Epidermal melanocyte (primary cell): ENCODE data around the gene SLCO3A1.

Source experiments
- DNase-seq: peaks from one replicate; pipeline ENCODE4 v3.0.0; 2011; ENCODE audit warnings: low spot score; ENCODE audit not compliant: insufficient read length

SLCO3A1 gene

DNA sequence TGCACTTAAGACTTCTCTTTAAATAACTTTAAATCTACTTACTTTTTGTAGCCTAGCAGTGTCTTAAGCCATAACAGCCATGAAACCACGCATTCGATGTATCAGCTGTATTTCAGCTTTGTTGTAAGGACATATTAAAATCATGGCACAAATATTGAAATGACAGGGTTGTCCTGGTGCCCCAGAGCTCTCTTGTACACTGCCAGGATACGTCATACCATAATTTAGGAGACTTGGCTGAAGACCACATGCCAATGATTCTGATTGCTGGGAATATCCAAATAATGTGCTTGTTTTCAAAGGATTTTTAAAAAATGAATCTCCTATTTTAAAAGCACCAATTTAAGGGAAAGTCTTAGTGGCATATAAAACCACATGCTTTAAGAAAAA is 265.4 kb downstream of the SLCO3A1 start:
- no peak for DNase-seq

DNA sequence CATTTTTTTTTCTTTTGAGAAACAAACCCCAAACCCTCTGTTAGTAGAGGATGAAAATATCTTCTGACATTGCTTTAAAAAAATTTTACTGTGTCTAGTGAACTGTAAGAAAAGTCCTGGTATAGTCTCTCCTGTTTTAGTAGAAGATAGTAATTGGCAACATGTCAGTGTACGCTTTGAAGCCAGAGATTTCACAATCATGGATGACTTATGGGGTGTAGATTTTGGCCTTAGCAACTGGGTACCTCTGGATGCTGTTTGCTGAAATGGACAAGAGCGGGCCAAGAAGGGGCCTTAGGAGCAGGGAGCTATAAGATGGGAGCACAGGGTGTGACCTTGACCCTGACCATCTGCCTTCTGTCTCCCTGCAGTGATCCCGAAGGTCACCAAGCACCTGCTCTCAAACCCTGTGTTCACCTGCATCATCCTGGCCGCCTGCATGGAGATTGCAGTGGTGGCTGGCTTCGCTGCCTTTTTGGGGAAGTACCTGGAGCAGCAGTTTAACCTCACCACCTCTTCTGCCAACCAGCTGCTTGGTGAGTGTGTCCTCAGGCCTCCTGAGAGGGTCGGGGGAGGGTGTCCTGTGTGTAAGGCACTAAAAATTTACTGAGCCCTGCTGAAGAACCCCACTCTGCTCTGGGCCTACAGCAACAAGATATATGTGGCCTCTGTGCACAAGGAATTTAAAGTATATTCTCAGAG is 266.7 kb downstream of the SLCO3A1 start:
- no peak for DNase-seq

DNA sequence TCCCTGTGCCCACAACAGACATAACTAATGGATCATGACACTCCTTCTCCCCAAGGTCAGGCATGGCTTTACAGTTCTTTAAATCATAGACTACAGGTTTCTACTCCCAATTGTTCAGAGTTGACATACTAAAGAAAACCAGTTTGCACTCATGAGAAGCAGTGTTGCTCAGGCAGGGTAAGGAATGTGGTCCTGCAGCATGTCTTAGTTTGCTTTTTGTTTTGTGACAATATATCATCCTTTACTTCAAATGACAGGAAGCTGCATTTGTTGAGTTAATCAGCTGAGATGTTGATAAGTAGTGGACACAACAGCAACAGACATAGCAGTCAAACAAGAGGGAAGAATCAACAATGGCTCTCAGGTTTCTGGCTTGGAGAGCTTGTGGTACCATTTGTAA is 267.5 kb downstream of the SLCO3A1 start:
- no peak for DNase-seq

DNA sequence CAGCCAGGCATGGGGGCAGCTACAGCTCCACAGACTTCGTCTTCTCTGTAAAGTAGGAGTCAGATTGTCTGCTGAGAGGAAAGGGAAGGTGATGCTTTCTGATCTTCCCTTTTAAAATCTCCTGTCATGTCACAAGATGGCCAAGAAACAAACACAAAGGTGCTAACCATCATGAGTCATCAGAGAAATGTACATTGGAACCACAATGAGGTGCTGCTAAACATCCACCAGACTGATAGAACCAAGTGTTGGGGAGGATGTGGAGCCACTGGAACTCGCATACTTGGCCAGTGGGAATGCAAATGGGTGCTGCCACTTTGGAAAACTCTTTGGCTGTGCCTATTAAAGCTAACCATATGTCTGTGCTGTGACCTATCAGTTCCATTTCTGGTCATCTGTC is 268.8 kb downstream of the SLCO3A1 start:
- no peak for DNase-seq

DNA sequence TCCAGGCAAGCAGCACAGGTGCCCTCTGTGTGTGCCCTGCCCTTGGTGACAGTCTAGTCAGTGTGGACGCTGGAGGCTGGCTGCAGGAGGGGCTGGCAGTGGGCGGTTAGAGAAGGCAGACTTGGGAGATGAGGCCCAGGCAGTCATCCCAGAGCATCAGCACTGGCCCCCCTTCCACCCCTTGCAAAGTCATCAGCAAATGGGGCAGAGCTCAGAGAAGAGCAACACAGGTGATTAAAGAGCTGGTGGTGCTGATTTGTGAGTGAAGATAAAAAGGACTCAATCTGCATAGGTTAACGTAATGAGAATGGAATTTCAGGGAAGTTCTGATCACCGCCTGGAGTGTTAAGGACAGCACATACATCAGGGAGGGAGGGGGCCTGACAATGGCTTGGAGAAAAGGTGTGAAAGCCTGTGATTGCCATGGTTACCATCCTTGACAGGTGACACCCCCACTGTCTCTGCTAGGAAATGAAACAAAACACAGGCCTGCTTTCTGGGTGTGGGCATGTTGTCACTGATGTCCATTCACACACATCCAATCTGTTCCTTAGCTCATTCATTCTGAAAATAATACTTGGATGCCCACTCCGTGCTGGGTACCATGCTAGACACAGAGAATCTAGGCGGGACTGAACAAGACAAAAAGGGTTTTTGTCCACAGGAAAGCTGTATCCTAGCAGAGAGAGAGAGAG is 270.6 kb downstream of the SLCO3A1 start:
- DNase-seq, result no peak

DNA sequence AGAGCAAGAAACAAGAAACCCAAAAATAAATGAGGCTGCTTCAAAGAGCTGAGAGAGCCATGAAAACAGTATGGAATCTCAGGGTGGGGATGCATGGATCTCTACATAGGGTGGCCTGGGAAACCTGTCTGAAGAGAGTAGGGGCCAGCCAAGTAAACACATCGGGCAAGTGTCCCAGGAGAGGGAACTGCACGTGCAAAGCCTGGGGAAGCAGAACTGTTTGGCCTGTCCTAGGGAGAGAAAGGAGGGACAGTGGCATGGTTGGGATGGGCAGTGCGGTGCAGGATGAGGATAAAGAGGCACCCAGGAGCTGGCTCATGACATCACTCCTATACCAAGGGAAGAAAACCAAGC is 271.1 kb downstream of the SLCO3A1 start:
- DNase-seq, result no peak

DNA sequence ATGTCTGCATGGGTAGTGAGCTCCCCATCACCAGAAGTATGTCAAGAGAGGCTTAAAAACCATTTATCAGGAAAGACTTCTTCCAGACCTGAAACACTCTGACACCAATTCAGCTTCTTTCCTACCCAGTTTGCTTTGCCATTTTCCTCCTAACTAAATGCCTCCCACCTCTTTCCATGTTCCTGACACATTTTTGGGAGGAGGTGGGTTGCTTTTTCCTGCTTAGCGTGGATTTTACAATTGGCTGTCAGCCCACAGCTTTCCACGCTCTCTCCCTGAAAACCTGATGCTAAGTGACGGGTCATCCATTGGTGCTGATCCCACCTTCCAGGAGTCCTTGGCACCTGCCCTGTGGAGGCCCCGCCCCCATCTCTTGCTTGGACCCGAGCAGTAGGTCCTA is 275.3 kb downstream of the SLCO3A1 start:
- no peak for DNase-seq

DNA sequence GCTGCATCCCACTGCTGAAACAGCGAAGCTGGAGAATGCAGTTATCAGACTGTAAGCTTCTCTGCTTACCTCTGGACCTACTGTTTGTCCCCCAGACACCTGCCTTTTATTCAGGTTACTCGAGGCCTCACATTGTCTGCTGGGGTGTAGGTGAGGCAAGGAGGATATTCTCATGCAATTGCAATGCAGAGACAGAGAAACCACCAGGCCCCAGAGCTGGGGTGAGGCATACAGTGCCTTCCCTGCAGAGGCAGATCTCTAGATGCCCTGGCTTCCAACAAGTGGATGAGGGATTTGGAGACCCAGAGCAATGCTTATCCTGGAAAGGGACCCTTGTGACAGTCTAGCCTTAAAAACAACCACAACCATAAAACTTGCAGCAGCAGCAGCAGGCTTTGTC is 276.7 kb downstream of the SLCO3A1 start:
- no peak for DNase-seq

DNA sequence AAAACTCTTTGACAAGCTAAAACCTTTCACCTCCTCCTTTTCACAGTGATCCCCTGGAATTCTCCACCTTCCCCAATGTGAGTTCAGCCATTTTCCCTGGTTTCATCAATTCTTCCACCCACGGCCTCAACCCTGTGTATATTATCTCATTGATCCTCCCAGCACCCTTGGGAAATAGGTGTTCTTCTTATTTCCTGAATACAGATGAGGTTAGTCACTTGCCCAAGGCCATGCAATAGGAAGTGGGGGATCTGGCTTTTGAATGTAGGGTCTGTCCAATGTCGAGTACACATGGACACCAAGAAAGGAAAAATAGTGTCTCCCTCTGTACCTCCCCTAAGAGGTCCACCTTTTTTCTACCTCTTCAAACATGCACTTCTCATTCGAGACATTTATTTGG is 277.4 kb downstream of the SLCO3A1 start:
- DNase-seq, result no peak

DNA sequence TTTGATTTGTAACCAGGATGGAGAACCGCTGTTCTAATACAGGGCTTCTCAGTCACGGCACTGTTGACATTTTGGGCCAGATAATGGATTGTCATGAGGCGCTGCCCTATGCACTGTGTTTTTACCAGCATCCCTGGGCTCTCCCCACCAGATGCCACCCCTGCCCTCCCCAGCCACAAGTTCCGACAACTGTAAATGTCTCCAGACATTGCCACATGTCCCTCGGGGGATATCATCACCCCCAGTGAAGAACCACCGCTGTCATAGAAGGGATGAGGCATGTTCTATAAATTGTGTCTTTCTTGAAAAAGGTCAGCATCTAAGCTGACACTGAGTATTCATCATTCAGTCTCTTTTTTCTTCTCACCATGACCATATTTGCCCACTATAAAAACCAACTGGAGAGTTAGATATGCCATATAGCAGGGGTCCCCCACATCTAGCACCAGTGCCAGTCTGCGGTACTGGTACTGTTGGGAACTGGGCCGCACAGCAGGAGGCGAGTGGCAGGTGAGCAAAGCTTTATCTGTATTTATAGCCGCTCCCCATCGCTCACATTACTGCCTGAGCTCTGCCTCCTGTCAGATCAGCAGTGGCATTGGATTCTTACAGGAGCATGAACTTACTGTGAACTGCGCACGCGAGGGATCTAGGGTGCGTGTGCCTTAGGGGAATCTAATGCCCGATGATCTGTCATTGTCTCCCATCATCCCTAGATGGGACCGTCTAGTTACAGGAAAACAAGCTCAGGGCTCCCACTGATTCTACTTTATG is 279.7 kb downstream of the SLCO3A1 start:
- no peak for DNase-seq

DNA sequence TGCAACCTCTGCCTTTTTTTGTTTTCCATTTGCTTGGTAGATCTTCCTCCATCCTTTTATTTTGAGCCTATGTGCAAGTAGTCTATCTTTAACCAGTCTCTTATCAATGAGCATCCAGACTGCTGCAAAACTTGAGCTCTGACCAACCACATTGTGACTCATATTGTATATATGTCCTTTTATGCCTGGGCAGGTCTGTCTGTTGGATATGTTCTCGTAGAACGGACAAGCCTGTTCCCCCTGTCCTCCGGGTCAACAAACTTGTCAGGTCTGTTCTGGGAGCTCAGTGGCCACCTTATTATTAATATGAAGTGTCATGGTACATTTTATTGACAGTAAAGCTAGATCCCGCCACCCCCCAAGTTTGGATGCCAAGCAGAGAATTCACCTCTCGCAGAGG is 287.3 kb downstream of the SLCO3A1 start:
- DNase-seq, result no peak

DNA sequence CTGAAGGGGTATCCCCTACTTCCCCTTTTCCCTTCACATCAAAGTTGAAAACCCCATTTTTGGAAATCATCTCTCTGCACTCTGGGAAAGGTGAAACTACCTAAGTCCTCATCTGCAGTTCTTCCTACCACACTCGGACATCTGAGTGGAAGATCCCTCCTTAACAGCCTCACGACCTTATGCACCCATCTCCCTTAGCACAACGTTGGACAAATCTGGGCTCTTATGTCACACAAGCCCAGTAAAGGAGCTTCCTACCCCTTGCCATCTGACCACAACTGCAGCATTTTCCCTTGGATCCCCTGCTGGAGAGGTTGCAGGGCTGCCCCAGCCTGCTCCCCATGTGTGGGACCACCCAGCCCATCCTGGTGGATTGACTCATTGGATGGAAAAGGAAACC is 288.1 kb downstream of the SLCO3A1 start:
- no peak for DNase-seq

DNA sequence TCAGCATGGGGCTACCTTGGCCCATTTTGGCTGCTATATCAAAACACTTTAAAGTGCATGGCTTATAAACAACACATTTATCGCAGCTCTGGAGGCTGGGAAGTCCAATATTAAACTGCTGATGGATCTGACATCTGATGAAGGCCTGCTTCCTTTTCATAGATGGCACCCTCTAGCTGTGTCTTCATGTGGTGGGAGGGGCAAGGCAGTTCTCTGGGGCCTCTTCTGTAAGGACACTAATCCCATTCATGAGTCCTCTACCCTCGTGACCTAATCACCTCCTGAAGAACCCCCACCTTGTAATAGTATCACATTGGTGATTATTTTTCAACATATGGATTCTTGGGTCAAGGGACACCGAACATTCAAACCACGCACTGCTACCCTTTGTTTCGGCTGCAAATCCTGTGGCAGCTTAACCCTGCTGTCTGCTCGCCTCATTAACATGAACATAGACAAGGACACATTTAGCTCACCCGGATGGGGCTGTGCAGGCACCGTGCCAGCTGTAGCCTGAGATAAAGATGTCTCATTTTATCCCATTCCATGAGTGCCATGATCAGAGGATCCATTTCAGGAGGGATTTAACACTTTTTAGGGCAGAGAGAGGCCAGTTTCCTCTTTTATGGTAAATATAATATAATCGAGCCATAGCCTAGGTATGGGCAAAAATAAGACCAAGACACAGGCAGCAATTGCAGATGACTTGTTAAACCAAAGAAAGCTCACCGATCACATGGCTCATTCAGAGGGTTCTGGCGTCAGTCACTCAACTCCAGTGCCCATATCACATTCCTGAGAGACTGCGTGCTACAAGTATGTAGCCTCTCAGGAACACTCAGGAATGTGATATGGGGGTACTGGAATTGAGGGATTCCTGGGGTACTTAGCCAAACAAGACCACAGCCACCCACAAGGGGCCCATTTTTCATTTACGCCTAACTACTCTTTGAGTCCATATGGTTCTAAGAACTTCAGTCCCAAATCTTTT is 289.0 kb downstream of the SLCO3A1 start:
- no peak for DNase-seq

DNA sequence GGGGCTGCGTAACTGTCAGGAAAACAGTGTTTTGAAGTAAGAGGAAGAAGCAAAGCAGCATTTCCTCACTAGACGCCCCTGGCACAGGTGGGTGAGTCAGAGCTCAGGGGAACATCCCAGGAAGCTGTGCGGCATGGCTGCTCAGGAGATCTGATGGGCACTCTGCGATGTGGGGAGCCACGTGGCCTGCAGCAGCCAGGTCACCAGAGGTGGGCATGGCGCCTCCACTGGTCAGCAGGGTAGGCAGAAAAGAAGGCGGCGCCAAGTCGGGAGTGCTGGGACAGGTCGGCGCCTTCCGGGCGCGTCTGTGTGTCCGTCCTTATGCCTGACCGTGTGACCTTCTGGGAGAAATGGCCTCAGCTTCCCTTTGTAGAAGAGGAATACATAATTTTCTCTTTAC is 290.3 kb downstream of the SLCO3A1 start:
- no peak for DNase-seq

DNA sequence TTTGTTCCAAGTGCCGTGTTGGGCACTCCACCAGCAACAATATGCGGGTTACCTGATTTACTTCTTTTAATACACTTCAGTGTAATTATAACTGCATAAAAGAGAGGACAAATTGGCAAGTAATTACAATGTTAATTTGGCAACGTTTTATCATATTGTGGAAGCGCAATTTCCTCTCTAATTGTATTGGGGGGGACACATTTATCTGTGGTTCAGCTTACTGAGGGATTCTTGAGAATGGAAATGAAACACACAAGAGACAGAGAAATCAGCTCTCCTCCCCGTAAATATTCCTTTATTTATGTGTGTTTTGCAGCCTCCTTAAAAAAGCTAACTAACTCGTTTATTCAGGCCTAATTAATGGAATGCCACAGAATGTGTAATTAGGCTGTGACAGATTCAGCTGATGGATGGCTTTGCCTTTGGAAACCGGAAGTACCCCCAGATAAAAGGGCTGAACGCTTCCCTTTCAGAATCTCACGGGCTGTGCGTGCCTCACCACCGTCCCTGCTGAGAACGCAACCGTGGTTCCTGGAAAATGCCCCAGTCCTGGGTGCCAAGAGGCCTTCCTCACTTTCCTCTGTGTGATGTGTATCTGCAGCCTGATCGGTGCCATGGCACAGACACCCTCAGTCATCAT is 293.1 kb downstream of the SLCO3A1 start:
- DNase-seq, result no peak

DNA sequence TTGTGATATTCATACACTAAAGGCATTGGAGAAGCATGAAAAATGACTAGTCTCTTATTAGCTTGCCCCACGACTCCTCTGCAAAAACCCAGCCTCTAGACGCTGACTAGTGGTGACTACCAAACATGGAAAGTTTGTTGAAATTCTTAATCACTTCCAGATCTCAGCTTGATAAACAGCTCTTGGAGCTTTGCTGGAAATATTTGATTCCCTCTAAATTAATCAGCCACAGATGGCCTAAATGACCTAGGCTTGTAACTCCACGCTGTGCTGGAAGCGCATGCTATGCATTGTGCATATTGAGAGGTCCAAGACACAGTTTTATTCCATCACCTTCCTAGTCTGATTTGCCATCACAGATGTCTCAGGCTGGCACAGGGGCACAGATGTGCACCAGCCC is 295.5 kb downstream of the SLCO3A1 start:
- DNase-seq, result no peak

DNA sequence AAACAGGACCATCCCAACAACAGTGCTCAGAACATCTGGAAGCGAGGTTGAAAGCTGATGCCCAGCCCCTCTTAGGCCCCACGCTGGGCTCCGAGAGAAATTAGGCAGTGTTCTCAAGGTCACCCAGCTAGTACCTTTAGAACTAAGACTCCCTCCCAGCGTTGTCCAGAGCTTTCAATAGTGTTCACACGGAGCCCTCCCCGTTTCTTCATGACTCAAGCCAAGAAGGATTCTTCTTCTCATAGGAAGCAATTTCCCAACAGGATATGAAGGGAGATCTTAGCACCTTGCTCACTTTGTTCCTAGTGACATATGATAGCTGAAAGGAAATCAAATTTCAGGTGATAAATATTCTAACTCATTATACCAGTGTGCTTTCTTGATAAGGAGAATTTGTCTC is 296.0 kb downstream of the SLCO3A1 start:
- no peak for DNase-seq

DNA sequence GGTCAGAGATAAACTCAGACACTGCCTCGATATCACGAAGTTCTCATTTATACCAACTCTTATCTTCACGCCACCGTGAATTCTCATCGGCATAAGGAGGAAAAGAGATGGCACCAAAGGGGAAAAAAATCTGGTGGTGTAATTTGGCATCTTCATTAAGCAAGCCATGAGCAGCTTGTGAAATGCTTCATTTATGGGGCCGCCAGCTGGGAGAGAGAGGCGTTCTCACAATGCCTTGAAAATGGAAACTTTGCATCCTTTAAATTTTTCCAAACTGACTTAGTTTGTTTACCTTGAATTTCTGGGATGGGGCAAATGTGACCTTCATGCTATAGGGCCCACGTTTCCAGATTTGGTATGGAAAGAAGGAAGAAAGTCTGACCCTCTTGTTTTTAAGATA is 297.7 kb downstream of the SLCO3A1 start:
- no peak for DNase-seq

DNA sequence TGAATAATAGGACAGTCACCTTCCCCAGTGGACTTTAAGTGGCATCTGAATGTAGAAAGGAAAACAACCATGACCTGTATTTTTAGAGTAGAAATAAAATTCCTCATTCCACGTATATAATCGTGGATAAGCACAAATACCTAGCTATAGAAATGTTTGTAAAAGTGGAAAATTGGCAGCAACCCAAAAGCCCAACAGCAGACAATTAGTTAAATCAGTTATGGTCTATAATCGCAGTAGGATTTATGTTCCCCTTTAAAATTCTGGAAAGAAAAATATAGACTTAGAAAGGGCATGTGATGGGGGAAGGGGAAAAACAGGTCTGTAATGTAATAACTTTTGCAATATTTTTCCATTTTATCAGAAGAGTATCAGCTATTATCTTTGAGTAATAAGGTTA is 298.2 kb downstream of the SLCO3A1 start:
- no peak for DNase-seq

DNA sequence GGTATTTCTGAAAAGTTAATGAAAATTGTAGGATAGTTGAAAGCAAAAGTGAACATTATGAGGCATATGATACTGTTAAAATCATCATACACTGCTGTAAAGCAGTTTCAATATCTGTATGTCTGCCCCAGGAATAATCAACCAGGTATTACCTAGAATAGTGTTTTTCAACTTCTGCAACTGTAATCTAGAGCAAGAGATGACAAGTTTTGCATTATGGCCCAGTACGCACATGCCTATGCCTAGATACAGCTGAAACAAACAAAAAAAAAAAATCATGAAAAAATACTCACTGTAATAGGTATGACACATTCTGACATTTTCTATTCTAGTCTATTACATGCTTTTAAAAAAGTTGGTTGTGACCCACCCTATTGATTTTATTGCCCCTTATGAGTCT is 299.5 kb downstream of the SLCO3A1 start:
- DNase-seq, result no peak

DNA sequence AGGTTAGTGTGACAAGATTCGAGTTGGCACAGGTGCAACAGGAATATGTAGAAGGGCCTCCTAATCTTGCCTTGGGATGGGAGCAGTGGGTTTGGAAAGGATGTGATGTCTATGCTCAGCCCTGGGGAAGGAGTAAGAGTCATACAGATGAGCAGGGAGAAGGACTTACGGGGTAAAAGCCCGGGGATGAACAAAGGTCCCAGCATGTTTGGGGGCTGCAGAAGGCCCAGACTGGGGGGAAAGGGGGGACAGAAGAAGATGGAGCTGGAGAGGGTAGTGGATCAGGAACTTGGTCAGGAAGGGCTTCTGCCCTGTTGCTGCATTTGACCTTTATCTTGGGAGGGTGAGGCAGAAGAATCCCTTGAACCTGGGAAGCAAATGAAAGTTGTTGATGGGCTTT is 300.1 kb downstream of the SLCO3A1 start:
- DNase-seq, result no peak
